Activated CD4-positive, alpha-beta T cell treated with anti-CD3 and anti-CD28 coated beads for 4 hours (primary cell): Measurements from ENCODE around the gene SLC6A8.

Experiments used
- DNase-seq, 2 donors: peaks; one replicate each; pipeline ENCODE4 v3.0.0-alpha.2; 2020

The SLC6A8 gene

GRCh38 chrX:153687121-153688039 is at the start of gene SLC6A8:
SLC6A8 (plus strand) TSS chrX:153687926; CDS start chrX:153688575, 649 bp downstream.
- peak; percentile 38 to 44 for DNase-seq

GRCh38 chrX:153638041-153638371 is 49.7 kb upstream of the SLC6A8 start:
- DNase-seq: no peak

GRCh38 chrX:153638436-153639176 is 49.1 kb upstream of the SLC6A8 start:
- no peak for DNase-seq

DNA sequence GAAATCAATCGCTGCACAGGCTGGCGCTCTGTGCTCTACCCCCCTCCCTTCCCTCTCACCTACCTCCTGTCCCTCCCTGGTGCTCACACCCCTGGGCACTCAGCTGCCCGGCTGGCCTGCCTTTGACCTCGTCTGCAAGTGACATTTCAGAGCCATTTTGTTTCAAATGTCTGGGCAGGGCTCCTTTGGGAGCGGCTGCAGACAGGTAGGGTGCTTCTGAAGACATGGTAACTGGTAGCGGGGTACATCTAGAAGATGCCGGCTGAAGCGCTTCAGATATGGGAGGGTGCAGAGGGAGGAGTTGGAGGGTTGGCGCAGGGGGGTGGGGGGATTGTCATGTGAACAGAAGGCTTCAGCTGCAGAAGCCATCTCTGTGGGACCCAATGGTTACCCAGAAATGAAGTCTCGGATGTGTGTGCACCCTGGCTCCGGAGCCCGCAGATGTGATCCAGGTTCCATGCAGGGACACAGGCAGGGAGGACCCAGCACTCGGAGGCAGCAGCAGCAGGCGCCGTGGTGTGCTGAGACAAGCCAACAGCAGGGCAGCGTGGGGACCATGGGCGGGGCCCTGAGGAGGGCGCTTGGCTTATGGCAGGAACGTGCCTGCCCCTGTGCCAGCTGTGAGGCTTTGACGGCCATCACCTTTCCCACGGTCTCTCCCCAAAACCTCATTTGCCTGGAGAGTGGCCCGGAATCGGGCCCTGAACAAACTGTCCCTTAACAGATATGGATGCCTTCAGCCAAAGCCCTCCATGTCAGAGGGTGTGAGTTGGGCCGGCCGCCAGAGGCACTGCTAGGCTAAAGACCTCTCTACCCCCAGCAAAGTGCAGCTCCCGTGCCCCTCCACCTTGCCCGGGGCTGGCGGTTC is 48.3 kb upstream of the SLC6A8 start:
- no peak for DNase-seq

DNA sequence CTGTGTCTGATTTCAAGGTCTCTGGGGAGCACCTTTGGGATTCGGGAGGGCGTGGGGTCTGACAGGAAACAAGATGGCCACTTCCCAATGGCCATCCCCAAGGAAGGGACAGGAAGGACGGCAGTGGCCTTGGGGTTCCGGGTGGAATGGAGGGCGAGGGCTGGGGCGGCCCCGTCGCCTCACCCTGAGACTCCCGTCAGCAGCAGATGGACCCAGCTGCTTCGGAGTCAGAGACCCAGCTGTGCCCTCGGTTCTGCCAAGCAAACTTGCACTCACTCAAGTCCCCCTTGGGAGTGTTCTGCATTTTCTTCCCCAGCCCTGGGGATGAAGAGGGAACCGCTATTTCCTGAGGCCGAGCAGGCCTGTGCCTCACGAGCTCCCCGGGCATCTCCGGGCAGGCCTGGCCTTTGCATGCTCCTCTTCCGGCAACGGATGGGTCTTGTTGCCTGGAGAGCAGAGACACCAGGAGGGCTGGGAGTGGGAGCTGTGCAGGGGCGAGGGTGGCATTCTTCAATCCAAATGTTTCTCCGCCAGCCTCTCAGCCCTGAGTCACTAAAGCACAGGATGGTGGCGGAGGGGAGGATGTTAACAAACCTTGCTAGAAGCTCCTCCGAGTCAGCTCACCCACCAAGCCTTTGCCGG is 47.6 kb upstream of the SLC6A8 start:
- DNase-seq: no peak

GRCh38 chrX:153640736-153641575 is 46.8 kb upstream of the SLC6A8 start:
- no peak for DNase-seq

DNA sequence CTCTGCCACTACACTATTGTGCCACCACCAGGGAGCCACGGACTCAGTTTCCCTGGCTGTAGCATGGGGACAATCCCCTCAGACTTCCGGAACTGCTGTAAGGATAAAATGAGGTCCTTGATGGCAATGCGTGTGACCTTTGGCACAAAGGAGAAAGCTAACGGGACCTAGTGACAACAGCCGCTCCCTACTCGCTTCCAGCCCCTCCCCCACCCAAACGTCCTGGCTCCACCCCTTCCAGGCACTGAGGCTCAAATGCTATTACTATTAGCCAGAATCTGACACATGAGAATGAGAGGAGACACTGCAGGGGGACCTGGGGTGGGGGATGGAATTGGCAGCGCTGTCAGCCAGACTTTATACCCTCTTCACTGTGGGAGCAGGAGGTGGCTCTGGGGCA is 46.1 kb upstream of the SLC6A8 start:
- DNase-seq: no peak

GRCh38 chrX:153642051-153642654 is 45.6 kb upstream of the SLC6A8 start:
- DNase-seq: peak in 1 of 2 donors; percentile 24

GRCh38 chrX:153642655-153643430 is 44.9 kb upstream of the SLC6A8 start:
- no peak for DNase-seq

DNA sequence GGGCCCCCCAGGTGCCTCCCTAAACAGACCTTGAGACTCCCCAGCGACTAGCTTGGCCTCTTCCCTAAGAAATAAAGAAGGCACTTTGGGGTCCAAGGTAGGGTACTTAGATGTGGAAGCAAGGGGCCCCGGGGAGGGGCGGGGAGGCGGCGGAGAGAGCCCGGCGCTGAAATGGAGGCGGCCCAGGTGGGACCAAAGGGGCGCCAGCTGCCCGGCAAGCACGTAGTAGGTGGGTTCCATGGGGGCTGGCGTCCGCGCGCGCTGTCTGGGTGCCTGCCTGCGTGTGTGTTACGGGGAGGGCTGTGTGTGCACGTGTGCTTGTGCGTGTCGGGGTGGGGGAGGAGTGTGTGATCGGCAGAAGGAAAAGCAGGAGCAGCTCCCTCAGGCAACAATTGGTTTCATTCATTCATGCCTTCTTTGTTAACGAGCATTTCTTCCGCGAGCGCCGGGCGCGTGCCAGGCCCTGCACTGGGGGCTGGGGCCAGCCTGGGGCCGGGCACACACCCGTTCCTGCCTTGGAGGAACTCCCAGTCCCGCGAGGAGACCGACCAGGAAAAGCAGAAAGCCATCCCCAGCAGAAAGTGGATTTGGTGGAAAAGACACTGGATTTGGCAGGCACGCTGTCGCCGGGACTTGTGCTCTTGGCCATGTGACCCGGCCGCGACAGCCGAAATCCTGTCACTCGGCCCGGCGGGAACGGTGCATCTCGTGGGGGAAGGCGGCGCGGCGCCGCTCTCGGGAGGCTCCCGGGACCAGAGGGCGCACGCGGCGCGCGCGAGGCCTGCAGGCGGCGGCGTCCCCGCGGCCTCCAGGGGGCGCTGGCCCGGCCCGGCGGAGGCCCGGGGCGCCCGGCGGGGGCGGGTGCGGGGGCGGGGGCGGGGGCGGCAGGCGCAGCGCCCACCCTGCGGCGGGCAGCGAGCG is 44.0 kb upstream of the SLC6A8 start:
- no peak for DNase-seq

- no peak for DNase-seq
These were observed 43.2 kb upstream of the SLC6A8 start for GRCh38 chrX:153644356-153645125.

GRCh38 chrX:153645151-153645550 is 42.6 kb upstream of the SLC6A8 start:
- DNase-seq: no peak

GRCh38 chrX:153645921-153646488 is 41.7 kb upstream of the SLC6A8 start:
- no peak for DNase-seq

DNA sequence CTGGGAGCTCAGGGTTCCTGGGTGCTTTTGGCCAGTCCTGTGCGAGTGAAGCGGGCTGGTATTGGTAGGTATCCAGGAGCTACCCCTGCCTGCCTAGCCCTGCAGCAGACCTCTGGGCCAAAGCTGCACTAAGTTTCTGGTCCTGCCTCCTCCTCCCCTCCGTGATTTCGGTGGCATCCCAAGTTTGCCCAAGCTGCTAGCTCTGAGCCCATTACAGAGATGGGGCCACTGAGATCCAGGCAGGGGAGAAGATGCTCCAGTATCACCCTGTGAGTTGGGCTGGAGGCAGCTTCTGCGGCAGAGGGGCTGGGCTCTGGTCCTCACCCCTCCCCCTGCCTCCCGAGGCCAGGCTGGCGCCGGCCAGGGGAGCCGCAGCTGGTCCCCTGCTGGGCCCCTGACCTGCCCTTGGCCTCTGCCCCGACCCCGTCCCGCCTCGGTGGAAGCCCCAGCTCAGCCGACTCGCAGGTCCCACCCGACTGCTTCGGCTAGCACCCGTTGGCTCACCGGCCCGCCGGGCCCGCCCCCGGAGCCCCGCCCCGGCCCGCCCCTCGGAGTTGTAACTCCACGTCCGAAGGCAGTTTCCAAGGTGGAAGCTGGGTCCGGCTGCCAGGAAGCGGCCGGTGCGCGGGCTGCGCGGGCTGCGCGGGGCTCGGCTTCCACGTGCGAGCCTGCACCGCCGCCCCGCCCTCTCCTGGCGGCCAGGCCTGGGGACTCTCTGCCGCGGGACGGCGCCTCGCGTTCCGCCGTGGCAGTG is 40.9 kb upstream of the SLC6A8 start, which contains the start of gene DUSP9:
Gene DUSP9 (plus strand): TSS at position 584 of the 754 bp plus-strand sequence. CDS start 751 bp downstream, outside the sequence.
- no peak for DNase-seq

- DNase-seq: no peak
These were observed 40.0 kb upstream of the SLC6A8 start for GRCh38 chrX:153647461-153648357.
